Right ventricle myocardium inferior (tissue), 1 donor: ENCODE data around the gene RPP38. TPM values are rescaled to one million over a fixed set of nuclear protein-coding genes. Genes with fewer than 3 reads are reported as not detected.

ENCODE experiments used
- ATAC-seq: fragments of 200-7000 bp; cut with Tn5 transposase; one replicate; pipeline ENCODE4 v1.9.1; 2020; ENCODE audit warnings: mild to moderate bottlenecking, moderate library complexity
- DNase-seq: peaks from one replicate; pipeline ENCODE4 v3.0.0; 2021; ENCODE audit errors: missing footprints
- intact Hi-C: fragments of 100-400 bp; cut with DNase I; formaldehyde crosslinking; loops from one replicate; pipeline ENCODE4 v1.11.0; 2022
- long read RNA-seq: library from polyadenylated mRNA; unstranded; transcript quantifications from one replicate; pipeline ENCODE4 v2.0.0, GENCODE V29; 2021
- total RNA-seq: library from RNA; stranded (reverse); fragmentation: NEBNext Ultra II Directional; extraction: Animal tissue kit (Norgen Biotek cat#: 25700); gene quantifications from one replicate; pipeline ENCODE4 v1.2.1, GENCODE V29; 2021
- donor health status: DM: no; HTN: yes; CAD: no; lungs with severe emphysema.

The RPP38 gene, protein sequence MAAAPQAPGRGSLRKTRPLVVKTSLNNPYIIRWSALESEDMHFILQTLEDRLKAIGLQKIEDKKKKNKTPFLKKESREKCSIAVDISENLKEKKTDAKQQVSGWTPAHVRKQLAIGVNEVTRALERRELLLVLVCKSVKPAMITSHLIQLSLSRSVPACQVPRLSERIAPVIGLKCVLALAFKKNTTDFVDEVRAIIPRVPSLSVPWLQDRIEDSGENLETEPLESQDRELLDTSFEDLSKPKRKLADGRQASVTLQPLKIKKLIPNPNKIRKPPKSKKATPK
- total RNA-seq, result 9.1 TPM
- long read RNA-seq, partial matches to known transcripts, result 0 of 6 reads
- long read RNA-seq, other reads (novel, unspliced or antisense), result 2 of 6 reads

DNA sequence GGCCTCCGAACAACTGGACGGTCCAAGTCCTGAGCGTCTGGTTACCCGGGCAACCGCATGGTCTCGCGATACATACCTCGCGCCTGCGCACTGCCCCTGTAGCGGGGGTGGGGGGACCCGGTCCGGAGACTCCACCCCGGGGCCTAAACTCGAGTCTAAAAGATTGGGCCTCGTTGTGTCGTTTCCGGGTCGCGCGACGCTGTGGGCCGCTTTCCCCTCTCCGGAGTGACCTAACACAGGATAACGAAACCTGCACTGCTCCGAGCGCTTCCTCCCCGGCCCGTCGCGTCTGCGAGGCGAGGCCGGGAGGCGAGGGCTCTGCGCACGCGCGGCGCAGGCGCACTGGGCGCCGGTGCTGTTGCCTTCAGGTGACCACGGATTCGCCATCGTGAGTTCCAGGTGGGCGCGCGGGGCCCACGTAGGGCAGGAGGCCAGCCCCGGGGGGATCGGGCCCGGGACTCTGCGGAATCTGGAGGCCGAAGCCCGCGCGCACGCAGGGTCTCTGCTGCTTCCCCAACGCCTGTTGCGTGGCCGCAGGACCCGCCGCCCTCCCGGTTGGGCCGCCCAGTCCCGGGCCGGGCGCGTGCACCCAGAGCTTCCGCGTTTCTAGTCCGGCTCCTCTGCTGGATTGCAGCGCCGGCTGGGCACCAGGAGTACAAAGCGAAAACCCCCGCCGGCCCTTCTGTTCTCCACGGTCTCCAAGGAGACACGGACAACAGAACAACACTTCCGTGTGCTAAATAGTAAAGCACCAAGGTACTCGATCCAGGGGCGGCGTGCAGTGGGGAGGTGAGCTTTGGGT, at the start of gene RPP38:
Gene RPP38 (plus strand): TSS at position 345 of the 802 bp plus-strand sequence. CDS start 5,960 bp downstream, outside the sequence.
- DNase-seq, result peak; percentile 98
- peak; percentile 99 for ATAC-seq
- intact Hi-C loops, result loop anchor here (5.0 kb wide), 2 partner anchors 140 to 220 kb away; partner anchors contain the start of genes MEIG1 and SUV39H2

DNA sequence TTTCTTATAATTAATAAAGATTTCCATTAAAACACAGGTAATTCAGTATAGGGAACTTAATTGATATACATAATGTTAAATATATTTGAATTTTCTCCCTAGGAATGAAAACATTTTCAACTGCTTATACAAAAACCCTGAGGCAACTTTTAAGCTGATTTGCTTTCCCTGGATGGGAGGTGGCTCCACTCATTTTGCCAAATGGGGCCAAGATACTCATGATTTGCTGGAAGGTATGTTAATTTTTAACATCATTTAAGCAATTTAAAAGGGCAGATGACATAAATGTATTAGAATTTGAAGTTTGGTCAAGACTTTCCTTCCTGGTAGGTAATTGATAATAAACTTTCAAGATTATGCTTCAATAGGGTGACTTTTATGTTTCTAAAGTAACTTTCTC, 47.6 kb upstream of the RPP38 start:
- DNase-seq, result no peak
- ATAC-seq, result no peak
- intact Hi-C loops, result no loop called here

DNA sequence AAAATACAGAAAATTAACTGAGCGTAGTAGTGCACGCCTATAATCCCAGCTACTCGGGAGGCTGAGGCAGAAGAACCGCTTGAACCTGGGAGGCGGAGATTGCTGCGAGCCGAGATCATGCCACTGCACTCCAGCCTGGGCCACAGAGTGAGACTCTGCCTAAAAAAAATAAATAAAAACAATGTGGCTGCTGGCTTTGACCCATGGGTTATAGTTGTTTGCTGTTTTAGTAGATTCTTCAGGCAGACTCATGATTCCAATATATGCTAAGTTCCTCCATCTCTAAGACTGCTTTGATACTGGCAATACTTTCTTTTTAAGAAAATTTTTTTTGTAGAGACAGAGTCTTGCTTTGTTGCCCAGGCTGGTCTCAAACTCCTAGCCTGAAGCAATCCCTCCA, 45.0 kb upstream of the RPP38 start:
- intact Hi-C loops, result no loop called here
- ATAC-seq (no peak), DNase-seq (no peak)

DNA sequence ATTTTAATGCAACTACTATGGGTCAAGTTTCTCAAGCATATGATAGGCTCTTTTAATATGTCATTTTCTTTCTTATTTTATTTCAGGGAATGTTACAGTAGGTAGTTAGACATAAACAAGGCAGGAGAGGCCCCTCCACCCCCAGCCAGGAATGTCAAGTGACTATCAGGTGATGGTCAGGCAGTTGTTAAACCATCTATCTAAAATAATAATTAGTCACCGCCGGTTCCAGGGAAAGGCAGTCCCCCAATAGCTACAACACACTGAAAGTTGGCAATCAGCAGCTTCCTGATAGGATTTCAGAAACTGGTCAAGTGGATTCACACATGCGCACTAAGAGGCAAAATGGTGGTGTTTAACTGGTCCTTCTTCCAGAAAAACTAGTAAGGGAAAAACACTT, 44.1 kb upstream of the RPP38 start:
- intact Hi-C loops, result no loop called here
- no peak for DNase-seq
- no peak for ATAC-seq

DNA sequence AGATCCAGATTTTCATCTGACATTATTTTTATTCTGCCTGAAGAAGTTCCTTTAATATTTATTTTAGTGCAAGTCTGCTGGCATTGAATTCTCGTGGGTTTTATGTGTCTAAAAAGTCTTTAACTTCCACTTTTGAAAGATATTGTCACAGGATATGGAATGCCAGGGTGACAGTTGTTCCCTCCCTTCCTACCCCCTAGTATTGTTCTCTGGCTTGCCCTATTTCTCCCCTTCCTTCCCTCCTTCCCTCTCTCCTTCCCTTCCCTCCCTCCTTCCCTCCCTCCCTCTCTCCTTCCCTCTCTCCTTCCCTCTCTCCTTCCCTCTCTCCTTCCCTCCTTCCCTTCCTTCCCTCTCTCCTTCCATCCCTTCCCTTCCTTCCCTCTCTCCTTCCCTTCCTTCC, 38.5 kb upstream of the RPP38 start:
- ATAC-seq (no peak), DNase-seq (no peak)
- intact Hi-C loops, result no loop called here

DNA sequence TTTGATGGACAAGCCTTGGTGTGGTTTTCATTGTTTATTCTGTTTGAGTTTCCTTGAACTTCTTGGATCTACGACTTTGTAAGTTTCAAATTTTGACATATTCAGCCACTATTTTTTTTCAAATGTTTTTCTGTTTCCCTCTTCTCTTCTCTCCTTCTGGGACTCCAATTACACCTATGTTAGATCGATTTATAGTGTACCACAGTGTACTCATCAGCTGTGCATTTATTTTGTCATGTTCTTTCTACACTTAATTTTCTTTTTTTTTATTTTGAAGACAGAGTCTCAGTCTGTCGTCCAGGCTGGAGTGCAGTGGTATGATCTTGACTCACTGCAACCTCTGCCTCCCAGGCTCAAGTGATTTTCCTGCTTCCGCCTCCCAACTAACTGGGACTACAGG, 37.2 kb upstream of the RPP38 start:
- intact Hi-C loops, result no loop called here
- DNase-seq, result no peak
- no peak for ATAC-seq

DNA sequence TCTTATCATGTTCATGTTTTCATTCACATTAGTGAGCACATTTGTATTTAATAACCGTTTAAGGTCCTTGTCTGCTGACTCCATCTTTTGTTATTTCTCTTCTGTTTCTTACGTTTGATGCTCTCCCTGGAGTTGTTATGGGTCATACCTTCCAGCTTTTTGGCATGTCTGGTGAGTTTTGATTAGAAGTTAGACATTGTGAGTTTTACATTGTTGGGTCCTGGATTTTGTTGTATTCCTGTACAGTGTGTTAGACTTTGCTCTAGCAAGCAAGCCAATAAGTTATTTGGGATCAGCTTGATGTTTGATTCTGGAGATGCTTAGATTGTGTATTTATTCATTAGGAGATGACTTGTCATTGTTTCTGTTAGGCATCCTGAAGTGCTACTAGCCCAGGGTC, 36.5 kb upstream of the RPP38 start:
- DNase-seq, result no peak
- intact Hi-C loops, result no loop called here
- ATAC-seq, result no peak

DNA sequence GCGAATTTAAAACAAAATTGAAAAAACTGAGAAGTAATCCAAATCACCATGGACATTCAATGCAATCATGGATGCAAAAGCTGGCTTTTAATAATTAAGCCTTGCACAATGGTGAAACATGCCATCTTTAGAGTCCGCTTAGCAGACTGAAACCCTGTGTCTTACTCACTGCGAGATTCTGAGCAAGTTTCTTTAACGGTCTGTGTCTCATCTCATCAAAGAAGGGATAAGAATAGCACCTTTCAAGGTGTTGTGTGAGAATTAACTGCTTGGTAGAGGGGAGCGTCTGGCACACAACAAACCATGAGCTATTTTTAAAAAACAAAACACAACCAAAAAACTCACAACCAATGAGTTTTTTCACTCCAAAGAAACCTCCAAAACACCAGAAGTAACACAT, 30.0 kb upstream of the RPP38 start:
- ATAC-seq, result no peak
- intact Hi-C loops, result no loop called here
- no peak for DNase-seq

DNA sequence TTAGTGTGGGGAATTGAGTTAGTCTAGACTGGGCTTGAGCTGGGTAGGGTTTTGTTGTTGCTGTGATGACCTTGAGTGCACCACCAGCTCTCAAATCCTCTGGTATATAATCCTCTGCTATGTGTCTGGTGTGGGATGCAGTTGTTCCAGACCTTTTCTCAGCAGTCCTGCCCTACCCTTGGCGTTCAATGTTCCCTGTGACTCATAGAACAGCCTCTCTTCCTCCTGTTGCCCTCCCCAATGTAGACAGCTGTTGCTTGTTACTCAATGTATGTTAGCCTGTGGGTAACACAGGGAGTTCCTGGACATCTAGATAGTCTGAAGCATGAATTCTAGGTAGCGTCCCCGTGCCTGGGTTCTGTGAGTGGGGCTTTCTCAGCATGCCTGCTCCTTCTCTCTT, 28.4 kb upstream of the RPP38 start:
- DNase-seq (no peak), ATAC-seq (no peak)
- intact Hi-C loops, result no loop called here

DNA sequence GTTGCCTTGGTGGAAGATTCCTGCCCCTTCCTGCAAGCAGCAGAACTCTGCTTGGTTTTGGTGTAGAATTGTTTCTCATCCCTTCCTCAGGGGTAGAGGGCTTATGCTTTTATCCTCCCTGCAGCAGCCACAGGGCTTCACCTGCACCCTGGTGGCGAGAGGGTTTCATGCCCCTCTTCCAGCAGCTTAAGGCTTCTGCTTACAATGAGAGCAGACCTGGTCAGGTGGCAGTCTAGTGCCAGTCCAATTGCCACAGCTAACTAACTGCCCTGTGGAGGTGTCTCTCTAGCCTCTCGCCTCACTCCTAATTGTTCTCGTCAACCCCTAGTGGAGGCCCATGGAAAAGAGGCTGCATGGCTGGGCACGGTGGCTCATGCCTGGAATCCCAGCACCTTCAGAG, 27.9 kb upstream of the RPP38 start:
- intact Hi-C loops, result no loop called here
- ATAC-seq, result no peak

DNA sequence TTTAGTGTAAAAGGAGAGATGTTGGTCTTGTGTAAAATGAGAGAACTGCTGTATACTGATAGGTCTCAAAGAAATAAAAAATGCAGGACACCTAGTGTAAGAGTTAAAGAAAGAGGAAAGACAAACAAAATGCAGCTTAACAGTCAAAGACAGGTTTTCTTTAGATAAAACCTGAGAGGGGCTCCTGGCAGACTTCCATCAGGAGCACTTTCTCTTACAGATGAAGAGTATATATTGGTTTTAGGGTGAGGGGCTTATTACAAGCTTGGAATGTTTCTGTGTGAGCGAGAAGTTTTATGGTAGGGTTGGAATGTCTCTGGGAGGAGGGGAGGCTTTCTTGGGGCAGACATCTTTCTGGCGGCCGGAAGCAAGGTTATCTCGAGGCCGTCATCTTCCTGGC, 24.8 kb upstream of the RPP38 start:
- intact Hi-C loops, result no loop called here
- DNase-seq (no peak), ATAC-seq (no peak)

More for the DNA sequence above, 27.9 kb upstream of the RPP38 start:
- no peak for DNase-seq

DNA sequence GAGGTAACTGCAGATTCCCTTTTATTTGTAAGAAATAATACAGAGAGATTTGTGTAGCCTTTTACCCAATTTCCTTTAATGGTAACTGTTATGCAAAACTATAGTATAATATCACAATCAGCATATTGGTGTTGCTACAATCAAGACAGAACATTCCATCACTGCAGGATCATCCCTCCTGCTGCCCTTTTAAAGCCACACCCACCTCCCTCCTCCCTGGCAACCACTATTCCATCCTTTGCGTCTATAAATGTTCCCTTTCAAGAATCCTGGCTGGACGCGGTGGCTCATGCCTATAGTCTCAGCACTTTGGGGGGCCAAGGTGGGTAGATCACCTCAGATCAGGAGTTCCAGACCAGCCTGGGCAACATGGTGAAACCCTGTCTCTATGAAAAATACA, 21.7 kb upstream of the RPP38 start:
- intact Hi-C loops, result no loop called here
- ATAC-seq (no peak), DNase-seq (no peak)

DNA sequence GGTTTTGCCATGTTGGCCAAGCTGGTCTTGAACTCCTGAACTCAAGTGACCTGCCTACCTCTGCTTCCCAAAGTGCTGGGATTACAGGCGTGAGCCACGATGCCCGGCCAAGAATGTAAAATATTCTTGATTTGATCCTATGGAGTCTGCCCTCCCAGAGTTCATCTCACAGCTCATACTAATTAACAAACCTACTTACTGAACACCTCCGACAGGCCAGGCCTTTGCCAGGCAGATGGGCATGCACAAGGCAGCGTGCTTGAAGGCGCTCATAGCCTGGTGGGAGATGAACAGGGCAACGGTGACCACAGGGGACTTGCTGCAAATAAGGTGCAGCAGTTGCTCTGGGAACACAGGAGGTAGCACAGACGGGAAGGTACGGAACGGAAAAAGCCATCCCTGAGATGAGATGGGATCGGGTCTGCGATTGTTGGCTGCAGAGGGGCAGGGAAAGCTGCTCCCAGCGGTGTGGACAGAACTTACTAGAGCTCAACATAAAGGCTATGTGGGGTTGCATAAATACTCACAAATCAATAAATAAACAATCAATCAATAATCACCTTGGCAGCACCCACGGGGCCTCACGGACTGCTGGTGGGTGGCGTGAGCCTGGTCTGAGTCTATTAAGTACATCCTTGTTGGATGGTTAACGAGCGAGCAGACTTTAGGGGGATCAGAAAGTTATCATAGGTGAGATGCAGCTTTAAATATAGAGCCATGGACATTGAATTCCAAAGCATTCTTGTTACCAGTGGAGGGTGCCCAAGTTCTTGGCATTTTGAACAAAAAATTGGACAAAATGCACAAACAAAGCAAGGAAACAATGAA, 13.3 kb upstream of the RPP38 start:
- intact Hi-C loops, result no loop called here
- ATAC-seq, result no peak
- DNase-seq, result no peak

DNA sequence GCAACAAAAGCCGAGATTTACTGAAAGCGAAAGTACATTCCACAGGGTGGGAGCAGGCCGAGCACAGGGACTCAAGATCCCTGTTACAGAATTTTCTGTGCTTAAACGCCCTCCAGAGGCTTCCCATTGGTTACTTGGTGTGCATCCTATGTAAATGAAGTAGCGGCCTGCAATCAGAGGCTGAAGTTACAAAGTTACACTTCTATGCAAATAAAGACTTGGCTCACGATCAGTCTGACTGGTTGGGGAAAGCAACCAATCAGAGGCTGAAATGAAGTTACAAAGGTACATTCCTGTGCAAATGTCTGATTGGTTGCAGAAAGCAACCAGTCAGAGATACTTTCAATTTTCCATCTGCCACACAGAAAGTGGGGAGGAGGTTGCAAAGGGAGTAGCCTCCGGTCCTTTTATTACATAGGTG, 12.6 kb upstream of the RPP38 start:
- ATAC-seq, result peak; percentile 69
- intact Hi-C loops, result no loop called here
- DNase-seq, result no peak

DNA sequence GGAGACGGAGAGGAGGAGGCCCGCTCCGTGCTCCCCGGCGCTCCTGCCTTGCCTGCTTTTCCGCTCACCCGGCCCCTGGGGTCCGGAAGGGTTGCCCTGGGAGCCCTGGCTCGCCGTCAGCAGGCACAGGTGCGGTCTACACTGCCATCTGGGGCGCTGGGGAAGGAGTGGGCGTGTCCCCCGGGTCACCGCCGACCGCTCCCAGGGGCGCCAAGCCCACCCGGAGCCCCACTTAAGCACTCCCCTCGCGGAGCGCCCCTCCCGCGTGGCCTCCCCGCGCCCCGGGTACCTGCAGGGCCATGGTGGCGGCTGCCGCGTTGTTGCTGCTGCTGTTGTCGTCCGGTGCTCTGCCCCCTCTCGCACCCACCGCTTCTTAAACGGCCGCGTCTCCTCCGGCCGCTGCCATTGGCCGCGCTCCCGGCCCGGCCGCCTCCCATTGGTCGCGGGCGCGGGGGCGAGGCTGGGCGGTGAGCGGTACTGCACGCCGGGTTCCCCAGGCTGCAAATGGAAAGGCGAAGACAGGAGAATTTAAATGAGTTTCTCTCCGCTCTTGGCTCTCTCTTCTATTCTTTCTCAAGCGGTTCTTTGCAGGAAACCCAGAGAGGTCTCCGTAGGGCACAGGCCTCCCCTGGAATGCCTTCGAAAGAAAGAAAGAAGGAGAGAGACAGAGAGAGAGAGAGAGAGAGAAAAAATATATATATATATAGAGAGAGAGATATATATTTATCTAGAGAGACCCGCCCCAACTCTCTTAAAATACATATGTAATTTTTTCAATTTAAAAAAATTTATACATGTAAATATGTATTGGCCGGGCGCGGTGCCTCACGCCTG, 8.5 kb upstream of the RPP38 start, which contains the start of gene ACBD7:
Gene ACBD7 (minus strand): TSS at position 349 of the 834 bp plus-strand sequence. CDS start 48 bp downstream, at position 301.
- peak; percentile 98 for ATAC-seq
- intact Hi-C loops, result no loop called here
- DNase-seq, result peak; percentile 88

DNA sequence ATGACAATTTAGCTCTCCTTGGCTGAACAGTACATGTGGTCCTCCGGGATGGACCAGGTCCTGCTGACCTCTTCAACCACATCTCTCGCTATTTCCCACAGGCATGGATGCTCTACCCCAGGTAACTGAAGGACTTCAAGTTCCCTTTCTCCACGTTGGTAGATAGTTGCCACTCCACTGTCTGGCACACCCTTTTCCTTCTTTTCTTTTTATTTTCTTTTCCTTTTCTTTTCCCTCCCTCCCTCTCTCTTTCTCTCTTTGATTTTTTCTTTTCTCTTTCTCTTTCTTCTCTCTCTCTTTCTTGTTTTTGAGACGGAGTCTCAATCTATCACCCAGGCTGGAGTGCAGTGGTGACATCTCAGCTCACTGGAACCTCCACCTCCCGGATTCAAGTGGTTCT, 5.7 kb upstream of the RPP38 start:
- DNase-seq, result no peak
- no peak for ATAC-seq
- intact Hi-C loops, result no loop called here

DNA sequence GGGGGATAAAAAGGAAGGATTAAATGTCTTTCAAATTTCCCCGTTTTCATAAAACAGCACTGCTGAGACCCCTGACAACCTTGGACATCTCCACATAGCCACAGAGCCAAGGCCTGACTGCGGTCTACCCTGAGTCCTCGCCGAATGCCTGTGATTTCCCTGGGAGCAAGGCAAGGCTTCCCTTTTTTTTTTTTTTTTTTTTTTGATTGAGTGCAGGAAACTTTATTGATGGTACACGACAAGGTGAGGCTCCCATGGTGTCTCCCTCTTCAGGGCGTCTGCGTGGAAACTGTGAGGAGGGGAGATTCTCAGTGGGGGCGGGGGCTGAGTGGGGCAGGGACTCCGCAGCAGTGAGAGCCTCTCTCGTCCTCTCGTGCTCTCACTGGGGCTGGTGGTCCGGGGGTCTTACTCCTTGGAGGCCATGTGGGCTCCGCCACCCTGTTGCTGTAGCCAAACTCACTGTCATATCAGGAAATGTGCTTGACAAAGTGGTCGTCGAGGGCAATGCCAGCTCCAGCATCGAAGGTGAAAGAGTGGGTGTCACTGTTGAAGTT, 4.2 kb upstream of the RPP38 start:
- ATAC-seq, result no peak
- intact Hi-C loops, result no loop called here

DNA sequence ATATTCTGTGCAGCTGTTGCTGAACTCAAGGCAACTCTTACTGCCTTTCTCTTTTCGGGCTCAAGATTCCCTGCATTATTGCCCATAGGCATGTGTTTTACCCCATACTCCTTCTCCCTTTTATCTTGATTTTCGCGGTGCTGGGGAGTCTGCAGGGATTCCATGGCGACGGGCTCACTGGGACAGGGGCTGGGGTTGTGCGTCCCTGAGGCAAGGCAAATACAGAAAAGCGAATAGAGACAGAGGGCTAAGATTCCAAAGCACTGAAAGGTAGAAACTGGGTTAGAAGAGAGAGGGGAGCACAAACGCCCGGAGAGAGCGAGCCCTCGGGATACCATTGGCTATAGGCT, 519 bp upstream of the RPP38 start:
- ATAC-seq (peak; percentile 26), DNase-seq (no peak)
- intact Hi-C loops, result loop anchor here (5.0 kb wide), 2 partner anchors 139 to 219 kb away; partner anchors contain the start of genes MEIG1 and SUV39H2

More for the DNA sequence above, 4.2 kb upstream of the RPP38 start:
- DNase-seq, result no peak
